Peyer's patch (tissue), 4 donors: ENCODE data around the gene GOLGA8A.

Experiments used
- CTCF ChIP-seq, 6 experiments: fragments of 450-650 bp in 4 of 6; fragments of 200-600 bp in 2 of 6; sonication (generic) in 1 of 6; IDR thresholded peaks; one replicate each; pipeline ENCODE4 v1.5.1; 2017 to 2019; ENCODE audit warnings: antibody characterized with exemption in 6 of 6, mild to moderate bottlenecking in 3 of 6, moderate library complexity in 1 of 6
- POLR2A ChIP-seq, 2 donors: fragments of 450-650 bp; IDR thresholded peaks; one replicate each; pipeline ENCODE4 v1.5.1; 2017; ENCODE audit warnings: antibody characterized with exemption in 2 of 2, mild to moderate bottlenecking in 2 of 2, moderate library complexity in 2 of 2

- TF ChIP-seq CTCF (IDR thresholded peaks at IDR 0.05) (no peak), POLR2A (IDR thresholded peaks at IDR 0.05) (no peak)
Observed at GRCh38 chr15:34436956-34437442, 609 bp downstream of the GOLGA8A start.
